Bronchial epithelial cell (primary cell): Measurements from ENCODE around the gene ABLIM2. TPM values are rescaled to one million over a fixed set of nuclear protein-coding genes. Genes with fewer than 3 reads are reported as not detected.

Experiments
- DNase-seq: peaks from one replicate; pipeline ENCODE4 v3.0.0-alpha.2; 2010; ENCODE audit warnings: low read depth
- FAIRE-seq: peaks from 2 replicates; lab custom pipeline; 2011; peaks lifted over from hg19 to GRCh38; lab: Jason Lieb, UNC
- H3K27me3 ChIP-seq: 2 replicates; pipeline ENCODE4 v1.5.1; 2011; ENCODE audit warnings: low read length; ENCODE audit not compliant: control insufficient read depth, insufficient read depth
- H3K36me3 ChIP-seq: 2 replicates; pipeline ENCODE4 v1.5.1; 2011; ENCODE audit warnings: low read length; ENCODE audit not compliant: control insufficient read depth, insufficient read depth
- H3K4me3 ChIP-seq: 2 replicates; pipeline ENCODE4 v1.5.1; 2011; ENCODE audit warnings: mild to moderate bottlenecking, low read depth, low read length, control low read depth
- CTCF ChIP-seq: IDR thresholded peaks from 2 replicates; pipeline ENCODE4 v1.5.1; 2011; ENCODE audit warnings: mild to moderate bottlenecking, moderate library complexity, low read length, control low read depth, inconsistent platforms; ENCODE audit not compliant: insufficient read depth, severe bottlenecking
- total RNA-seq: library from RNA; depleted of rRNA; stranded (reverse); fragments of >200 nt; gene quantifications from 2 replicates; pipeline ENCODE4 v1.2.1, GENCODE V29; 2014

The ABLIM2 gene
- total RNA-seq, 1 donor from 2014 or later = 1.1 TPM

DNA sequence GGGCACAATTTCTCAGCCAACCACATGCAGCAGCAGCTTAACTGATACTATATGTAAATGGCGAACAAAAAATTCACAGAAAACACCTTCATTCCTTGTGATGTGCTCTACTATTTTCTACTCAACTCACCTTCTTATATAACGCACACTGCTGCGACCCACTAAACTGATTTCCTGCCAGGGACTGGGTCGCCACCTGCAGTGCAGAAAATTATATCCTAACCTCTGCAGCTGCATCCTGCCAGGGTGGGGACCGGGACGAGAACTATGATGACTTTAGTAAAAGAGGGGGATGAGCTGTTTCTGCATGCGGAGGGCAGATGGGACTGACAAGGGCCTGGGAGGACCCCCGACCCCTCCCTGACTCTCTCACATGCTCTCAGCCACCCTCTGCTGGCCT is 27.4 kb downstream of the ABLIM2 start:
- no peaks in the 10 kb centered on the region for H3K27me3 ChIP-seq
- no peak for FAIRE-seq

DNA sequence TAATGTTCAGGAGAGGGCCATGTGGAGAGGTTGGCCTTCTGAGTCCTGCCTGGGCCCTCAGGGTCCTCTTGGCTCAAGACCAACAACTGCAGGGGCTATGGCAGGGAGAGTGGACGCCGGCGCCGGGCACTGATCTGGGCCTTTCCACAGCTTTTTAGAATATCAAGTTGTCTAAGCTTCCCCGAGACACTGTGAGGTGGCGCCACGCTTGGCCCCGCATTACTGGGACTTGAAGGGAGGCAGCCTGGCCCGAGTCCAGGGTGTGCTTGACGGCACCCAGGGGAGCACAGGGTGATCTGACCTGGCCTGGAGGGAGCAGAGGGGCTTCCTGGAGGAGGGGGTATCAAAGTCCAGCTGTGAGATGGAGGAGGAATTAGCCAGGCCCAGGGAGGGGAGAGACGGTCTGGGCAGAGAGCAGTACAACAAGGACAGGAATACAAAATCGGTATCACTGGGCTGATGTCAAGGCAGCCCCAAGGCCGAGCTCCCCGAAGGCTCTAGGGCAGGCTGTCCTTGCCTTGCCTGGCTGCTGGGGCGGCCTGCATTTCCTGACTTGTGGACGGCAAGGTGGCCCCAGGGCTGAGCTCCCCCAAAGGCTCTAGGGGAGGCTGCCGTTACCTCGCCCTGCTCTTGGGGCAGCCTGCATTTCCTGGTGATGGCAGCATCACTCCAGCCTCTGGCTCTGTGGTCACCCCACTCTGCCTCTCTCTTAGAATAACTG is 28.1 kb downstream of the ABLIM2 start:
- TF ChIP-seq CTCF = no peak
- H3K36me3 ChIP-seq = no peaks in the 10 kb centered on the region
- H3K4me3 ChIP-seq = no peak overlapping the region
- DNase-seq (no peak), FAIRE-seq (no peak)
- no peaks in the 10 kb centered on the region for H3K27me3 ChIP-seq

More for the DNA sequence above, 27.4 kb downstream of the ABLIM2 start:
- no peak overlapping the region for H3K4me3 ChIP-seq
- TF ChIP-seq CTCF = no peak
- H3K36me3 ChIP-seq = no peaks in the 10 kb centered on the region
- no peak for DNase-seq

DNA sequence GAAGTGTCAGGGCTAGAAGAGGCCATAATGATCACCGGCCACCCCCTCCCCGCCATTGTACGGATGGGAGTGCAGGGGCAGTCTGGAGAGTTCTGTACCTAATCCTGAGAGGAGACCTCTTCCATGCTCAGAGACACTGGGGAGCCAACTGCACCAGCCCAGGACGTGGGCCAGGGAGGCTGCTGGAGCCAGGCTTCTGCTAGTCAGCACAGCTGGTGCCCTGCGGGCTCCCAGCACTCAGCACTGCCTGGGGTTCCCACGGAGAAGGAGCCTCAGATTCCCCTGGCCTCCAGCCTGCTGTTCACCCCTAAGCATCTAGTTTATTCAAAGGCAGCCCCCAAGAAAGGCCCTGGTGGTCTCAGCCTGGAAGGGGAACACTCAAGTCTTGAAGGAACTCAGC is 28.8 kb downstream of the ABLIM2 start:
- no peak for TF ChIP-seq CTCF
- Histone ChIP-seq H3K36me3 (no peaks in the 10 kb centered on the region), H3K27me3 (no peaks in the 10 kb centered on the region), H3K4me3 (no peak overlapping the region)
- DNase-seq (no peak), FAIRE-seq (no peak)

- DNase-seq (no peak), FAIRE-seq (no peak)
- no peak for TF ChIP-seq CTCF
- no peak overlapping the region for H3K4me3 ChIP-seq
- H3K36me3 ChIP-seq = no peaks in the 10 kb centered on the region
- H3K27me3 ChIP-seq = no peaks in the 10 kb centered on the region
These were observed 29.5 kb downstream of the ABLIM2 start for GRCh38 chr4:8129136-8129535.

DNA sequence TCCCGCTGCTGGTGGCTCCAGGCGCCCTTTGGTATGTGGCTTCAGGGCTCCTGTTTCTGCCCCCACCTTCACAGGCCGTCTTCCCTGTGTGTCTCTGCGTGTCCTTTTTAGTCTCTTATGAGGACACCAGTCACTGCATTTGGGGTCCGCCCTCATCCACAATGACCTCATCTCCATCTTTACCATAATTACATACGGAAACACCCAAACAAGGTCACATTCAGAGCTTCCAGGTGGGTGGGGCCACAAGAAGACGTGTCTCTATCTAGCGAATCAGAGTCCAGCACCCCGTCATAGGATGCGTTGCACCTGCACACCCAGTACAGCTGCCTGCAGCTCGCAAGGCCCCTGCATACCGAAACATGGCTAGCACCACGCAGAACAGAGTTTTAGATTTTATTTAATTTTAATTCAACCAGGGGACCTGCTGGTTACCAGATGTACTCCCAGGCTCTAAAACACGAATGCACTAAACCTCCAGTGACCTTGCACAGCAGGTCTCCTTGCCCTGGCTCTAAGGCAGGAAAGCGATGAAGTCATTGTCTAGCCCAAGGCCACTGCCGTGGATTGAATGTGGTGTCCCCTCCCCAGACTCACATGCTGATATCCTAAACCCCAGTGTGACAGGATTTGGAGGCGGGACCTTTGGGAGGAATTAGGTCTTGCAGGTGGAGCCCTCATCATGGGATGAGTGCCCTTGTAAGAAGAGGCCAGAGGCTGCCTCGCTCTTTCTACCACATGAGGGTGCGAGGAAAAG is 30.3 kb downstream of the ABLIM2 start:
- Histone ChIP-seq H3K27me3 (no peaks in the 10 kb centered on the region), H3K36me3 (no peaks in the 10 kb centered on the region), H3K4me3 (no peak overlapping the region)
- DNase-seq (no peak), FAIRE-seq (no peak)
- no peak for TF ChIP-seq CTCF
